IMR-90 (cell line): ENCODE results near the gene TMEM184B. TPM values are rescaled to one million over a fixed set of nuclear protein-coding genes. Genes with fewer than 3 reads are reported as not detected.
A peak's percentile ranks its signal among the peaks of the same experiment; 100 is the strongest.

ENCODE experiments used
- ATAC-seq: fragments of 200-7000 bp; cut with Tn5 transposase; 2 replicates; pipeline ENCODE4 v1.9.1; 2020; ENCODE audit warnings: low read depth, mild to moderate bottlenecking, moderate library complexity
- BruUV-seq: library from RNA; stranded (reverse); fragments of 400-500 nt; replicated peaks from 2 replicates; lab custom pipeline; 2021; lab: Mats Ljungman, UMichigan
- CTCF ChIA-PET: fragments of 300-600 bp; formaldehyde crosslinking; extraction: SDS; loops from one replicate; lab custom pipeline; 2021; ENCODE audit warnings: antibody characterized with exemption; lab: Yijun Ruan, JAX
- POLR2A ChIA-PET: fragments of 300-600 bp; sonication (Branson Sonifier 250); formaldehyde crosslinking; loops from one replicate; lab custom pipeline; 2022; ENCODE audit warnings: antibody characterized with exemption; ENCODE audit not compliant: unreplicated experiment; lab: Charles Lee
- DNase-seq: peaks from one replicate; pipeline ENCODE4 v3.0.0; 2013
- H2AFZ ChIP-seq: replicated peaks from 2 replicates; pipeline ENCODE3; 2013; ENCODE audit warnings: low read length, mild to moderate bottlenecking; ENCODE audit not compliant: poor library complexity
- H2AK5ac ChIP-seq: 2 replicates; pipeline ENCODE4 v1.6.1; 2013; ENCODE audit warnings: low read depth, low read length, inconsistent platforms
- H2AK9ac ChIP-seq: replicated peaks from 2 replicates; pipeline ENCODE3; 2013; ENCODE audit warnings: mild to moderate bottlenecking, low read depth, low read length, moderate library complexity; ENCODE audit not compliant: poor library complexity
- H2BK120ac ChIP-seq: 2 replicates; pipeline ENCODE4 v1.6.1; 2013; ENCODE audit warnings: low read depth, low read length, inconsistent platforms
- H2BK15ac ChIP-seq: 3 replicates; pipeline ENCODE4 v1.6.1; 2013; ENCODE audit warnings: low read depth, low read length, inconsistent platforms
- H2BK20ac ChIP-seq: 2 replicates; pipeline ENCODE4 v1.6.1; 2013; ENCODE audit warnings: low read depth, mild to moderate bottlenecking, inconsistent platforms, low read length, moderate library complexity
- H2BK5ac ChIP-seq: 2 replicates; pipeline ENCODE4 v1.6.1; 2013; ENCODE audit warnings: mild to moderate bottlenecking, low read depth, low read length, inconsistent platforms; ENCODE audit not compliant: poor library complexity, severe bottlenecking
- H3K14ac ChIP-seq: replicated peaks from 2 replicates; pipeline ENCODE4 v1.6.1; 2013; ENCODE audit warnings: low read depth, low read length, inconsistent platforms
- H3K18ac ChIP-seq: 2 replicates; pipeline ENCODE4 v1.6.1; 2013; ENCODE audit warnings: low read depth, low read length, control low read depth
- H3K23ac ChIP-seq: 2 replicates; pipeline ENCODE4 v1.6.1; 2013; ENCODE audit warnings: low read depth, low read length, inconsistent platforms
- H3K27ac ChIP-seq: 2 replicates; pipeline ENCODE4 v1.5.1; 2013; ENCODE audit warnings: mild to moderate bottlenecking, control low read depth, low read length; ENCODE audit not compliant: insufficient read depth
- H3K27me3 ChIP-seq: 2 replicates; pipeline ENCODE4 v1.6.1; 2013; ENCODE audit warnings: low read length; ENCODE audit not compliant: control insufficient read depth, insufficient read depth
- H3K36me3 ChIP-seq: 2 replicates; pipeline ENCODE4 v1.6.1; 2013; ENCODE audit warnings: low read length, mixed read lengths; ENCODE audit not compliant: control insufficient read depth, insufficient read depth
- H3K4ac ChIP-seq: 2 replicates; pipeline ENCODE4 v1.6.1; 2013; ENCODE audit warnings: low read depth, low read length, inconsistent platforms
- H3K4me1 ChIP-seq: 2 replicates; pipeline ENCODE4 v1.6.1; 2013; ENCODE audit warnings: low read length, mixed read lengths; ENCODE audit not compliant: control insufficient read depth, insufficient read depth
- H3K4me2 ChIP-seq: 2 replicates; pipeline ENCODE4 v1.6.1; 2013; ENCODE audit warnings: low read depth, mild to moderate bottlenecking, control low read depth, low read length, moderate library complexity
- H3K4me3 ChIP-seq: 2 replicates; pipeline ENCODE4 v1.5.1; 2013; ENCODE audit warnings: low read depth, mild to moderate bottlenecking, control low read depth, low read length, moderate library complexity; ENCODE audit not compliant: insufficient read depth
- H3K56ac ChIP-seq: 2 replicates; pipeline ENCODE4 v1.6.1; 2013; ENCODE audit warnings: low read length, inconsistent platforms; ENCODE audit not compliant: insufficient read depth; ENCODE audit errors: extremely low read depth
- H3K79me1 ChIP-seq, 2 experiments: 2 replicates each; pipeline ENCODE4 v1.6.1; 2013; ENCODE audit warnings: low read length in 2 of 2, inconsistent platforms in 1 of 2, low read depth in 1 of 2
- H3K9ac ChIP-seq: 2 replicates; pipeline ENCODE4 v1.6.1; 2013; ENCODE audit warnings: low read depth, low read length, control low read depth
- H3K9me1 ChIP-seq: 2 replicates; pipeline ENCODE4 v1.6.1; 2013; ENCODE audit warnings: low read length, inconsistent platforms; ENCODE audit not compliant: insufficient read depth
- H3K9me3 ChIP-seq: 2 replicates; pipeline ENCODE4 v1.6.1; 2013; ENCODE audit warnings: low read length; ENCODE audit not compliant: control insufficient read depth, insufficient read depth
- H4K20me1 ChIP-seq: 2 replicates; pipeline ENCODE4 v1.6.1; 2013; ENCODE audit warnings: low read length, inconsistent platforms; ENCODE audit not compliant: insufficient read depth
- H4K5ac ChIP-seq: 2 replicates; pipeline ENCODE4 v1.6.1; 2013; ENCODE audit warnings: mild to moderate bottlenecking, low read depth, low read length, control low read depth
- H4K8ac ChIP-seq, 2 experiments: 2 replicates each; pipeline ENCODE4 v1.6.1; 2013; ENCODE audit warnings: low read depth in 2 of 2, low read length in 2 of 2, control low read depth in 1 of 2, inconsistent platforms in 1 of 2
- H4K91ac ChIP-seq: 2 replicates; pipeline ENCODE4 v1.6.1; 2013; ENCODE audit warnings: low read depth, low read length, inconsistent platforms; ENCODE audit not compliant: insufficient read depth
- FOS ChIP-seq: fragments of 150-350 bp; IDR thresholded peaks from 2 replicates; pipeline ENCODE4 v1.6.1; 2016; ENCODE audit warnings: low read depth, low read length
- MAZ ChIP-seq: IDR thresholded peaks from 2 replicates; pipeline ENCODE4 v1.6.1; 2012; ENCODE audit warnings: low read depth, mild to moderate bottlenecking, low read length, improper control_type of control experiment, moderate library complexity, borderline replicate concordance
- NFE2L2 ChIP-seq: fragments of 150-350 bp; IDR thresholded peaks from 2 replicates; pipeline ENCODE4 v1.6.1; 2016; ENCODE audit warnings: low read depth, mild to moderate bottlenecking, low read length
- POLR2A ChIP-seq: IDR thresholded peaks from 2 replicates; pipeline ENCODE4 v1.6.1; 2012; ENCODE audit warnings: mild to moderate bottlenecking, low read depth, low read length
- RCOR1 ChIP-seq: IDR thresholded peaks from 2 replicates; pipeline ENCODE4 v1.6.1; 2012; ENCODE audit warnings: mild to moderate bottlenecking, low read length, improper control_type of control experiment; ENCODE audit not compliant: insufficient replicate concordance
- SMC3 ChIP-seq: fragments of 150-350 bp; IDR thresholded peaks from 2 replicates; pipeline ENCODE4 v1.6.1; 2016; ENCODE audit warnings: low read depth, mild to moderate bottlenecking, antibody characterized with exemption, low read length, moderate library complexity
- WGBS, 2 experiments: methylation state at CpG; one replicate each; pipeline versions ENCODE4 v1.1.5 to v1.1.7; 2013; ENCODE audit warnings: missing lambda C conversion rate in 2 of 2; ENCODE audit not compliant: insufficient read length in 1 of 2; ENCODE audit errors: extremely low coverage in 2 of 2; 5-methylcytosine and 5-hydroxymethylcytosine counted together
- dilution Hi-C: fragments of 300-500 bp; cut with HindIII; formaldehyde crosslinking; loops from one replicate; pipeline ENCODE4 v1.14.3; 2018; ENCODE audit warnings: low sequenced_read_pairs; ENCODE audit not compliant: unreplicated experiment
- in situ Hi-C: fragments of 300-500 bp; cut with MboI; formaldehyde crosslinking; loops from 3 replicates; pipeline ENCODE4 v1.14.3; 2019; ENCODE audit warnings: low sequenced_read_pairs, inconsistent platforms, mixed read lengths
- intact Hi-C: fragments of 100-400 bp; cut with micrococcal nuclease; formaldehyde crosslinking; loops from 2 replicates; pipeline ENCODE4 v1.10.0; 2022
- polyA plus RNA-seq, 3 experiments: library from polyadenylated mRNA; depleted of rRNA; stranded (reverse); fragments of >200 nt; gene quantifications; 2 replicates each; pipeline ENCODE4 v1.2.3, GENCODE V29; 2012; ENCODE audit warnings: low replicate concordance in 1 of 3
- total RNA-seq: library from RNA; depleted of rRNA; stranded (reverse); fragments of >200 nt; gene quantifications from 2 replicates; pipeline ENCODE4 v1.2.3, GENCODE V29; 2012
- TF ChIP-seq, protein P1 (sequence below): fragments of 150-350 bp; IDR thresholded peaks from 2 replicates; pipeline ENCODE4 v1.6.1; 2017; ENCODE audit warnings: mild to moderate bottlenecking, antibody characterized with exemption, low read length, low read depth
- TF ChIP-seq, protein P2 (sequence below): conservative IDR thresholded peaks from 2 replicates; pipeline ENCODE4 v1.5.1; 2012; ENCODE audit warnings: mild to moderate bottlenecking, low read depth, low read length, improper control_type of control experiment
- TF ChIP-seq, protein P3 (sequence below): fragments of 150-350 bp; IDR thresholded peaks from 2 replicates; pipeline ENCODE4 v1.6.1; 2016; ENCODE audit warnings: low read depth, mild to moderate bottlenecking, low read length, moderate library complexity, borderline replicate concordance

The TMEM184B gene
- total and polyA plus RNA-seq, 2 of the 4 experiments (the other 2 are of a cell fraction): 9.1 to 81.1 TPM

DNA sequence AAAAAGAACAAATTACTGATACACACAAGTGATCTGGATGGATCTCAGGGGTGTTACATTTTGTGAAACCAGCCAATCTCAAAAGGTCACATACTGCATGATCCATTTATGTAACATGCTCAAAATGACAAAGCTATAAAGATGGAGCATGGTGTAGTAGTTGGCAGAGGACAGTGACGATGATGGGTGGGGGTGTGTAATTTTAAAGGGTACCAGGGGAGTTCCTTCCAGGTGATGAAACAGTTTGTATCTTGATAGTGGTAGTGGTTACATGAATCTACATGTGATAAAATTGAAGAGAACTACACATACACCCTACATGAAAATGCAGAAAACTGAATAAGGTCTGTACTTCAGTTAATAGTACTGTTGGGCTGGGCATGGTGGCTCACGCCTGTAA, 17.1 kb downstream of the TMEM184B start:
- no peak overlapping the region for H2BK15ac ChIP-seq
- no peak overlapping the region for H4K8ac ChIP-seq
- peaks cover 23% of the 10 kb centered on the region for H3K4me1 ChIP-seq
- H3K79me1 ChIP-seq: peaks cover 26 to 80% of the 10 kb centered on the region in 2 experiments
- no peak overlapping the region for H3K56ac ChIP-seq
- no peak overlapping the region for H2AK5ac ChIP-seq
- dilution Hi-C loops: no loop called here
- in situ Hi-C loops: no loop called here
- H2AK9ac ChIP-seq: no peak overlapping the region
- no peak overlapping the region for H2BK5ac ChIP-seq
- no peak overlapping the region for H3K4me2 ChIP-seq
- no peak overlapping the region for H3K18ac ChIP-seq
- H2AFZ ChIP-seq: no peak overlapping the region
- H3K4me3 ChIP-seq: no peak overlapping the region
- H4K20me1 ChIP-seq: peaks cover 70% of the 10 kb centered on the region
- no peaks in the 10 kb centered on the region for H3K36me3 ChIP-seq
- no peak overlapping the region for H4K91ac ChIP-seq
- H3K27ac ChIP-seq: no peak overlapping the region
- intact Hi-C loops: no loop called here
- no CpG with 5 or more reads among the region's 2 CpGs for whole genome bisulfite sequencing, 2 experiments
- DNase-seq (no peak), ATAC-seq (no peak)
- H3K9me1 ChIP-seq: peaks cover 34% of the 10 kb centered on the region
- H3K23ac ChIP-seq: peak overlapping the region; percentile 58; the same call in 1 of the 2 replicates
- ChIA-PET POLR2A (no interaction called here), CTCF (no interaction called here)
- no peaks in the 10 kb centered on the region for H3K27me3 ChIP-seq
- no peak overlapping the region for H4K5ac ChIP-seq
- TF ChIP-seq RCOR1: no peak
- TF ChIP-seq, protein P1, sequence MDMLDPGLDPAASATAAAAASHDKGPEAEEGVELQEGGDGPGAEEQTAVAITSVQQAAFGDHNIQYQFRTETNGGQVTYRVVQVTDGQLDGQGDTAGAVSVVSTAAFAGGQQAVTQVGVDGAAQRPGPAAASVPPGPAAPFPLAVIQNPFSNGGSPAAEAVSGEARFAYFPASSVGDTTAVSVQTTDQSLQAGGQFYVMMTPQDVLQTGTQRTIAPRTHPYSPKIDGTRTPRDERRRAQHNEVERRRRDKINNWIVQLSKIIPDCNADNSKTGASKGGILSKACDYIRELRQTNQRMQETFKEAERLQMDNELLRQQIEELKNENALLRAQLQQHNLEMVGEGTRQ: no peak
- TF ChIP-seq, protein P2, sequence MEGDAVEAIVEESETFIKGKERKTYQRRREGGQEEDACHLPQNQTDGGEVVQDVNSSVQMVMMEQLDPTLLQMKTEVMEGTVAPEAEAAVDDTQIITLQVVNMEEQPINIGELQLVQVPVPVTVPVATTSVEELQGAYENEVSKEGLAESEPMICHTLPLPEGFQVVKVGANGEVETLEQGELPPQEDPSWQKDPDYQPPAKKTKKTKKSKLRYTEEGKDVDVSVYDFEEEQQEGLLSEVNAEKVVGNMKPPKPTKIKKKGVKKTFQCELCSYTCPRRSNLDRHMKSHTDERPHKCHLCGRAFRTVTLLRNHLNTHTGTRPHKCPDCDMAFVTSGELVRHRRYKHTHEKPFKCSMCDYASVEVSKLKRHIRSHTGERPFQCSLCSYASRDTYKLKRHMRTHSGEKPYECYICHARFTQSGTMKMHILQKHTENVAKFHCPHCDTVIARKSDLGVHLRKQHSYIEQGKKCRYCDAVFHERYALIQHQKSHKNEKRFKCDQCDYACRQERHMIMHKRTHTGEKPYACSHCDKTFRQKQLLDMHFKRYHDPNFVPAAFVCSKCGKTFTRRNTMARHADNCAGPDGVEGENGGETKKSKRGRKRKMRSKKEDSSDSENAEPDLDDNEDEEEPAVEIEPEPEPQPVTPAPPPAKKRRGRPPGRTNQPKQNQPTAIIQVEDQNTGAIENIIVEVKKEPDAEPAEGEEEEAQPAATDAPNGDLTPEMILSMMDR: no peak
- no peak for TF ChIP-seq MAZ
- TF ChIP-seq, protein P3, sequence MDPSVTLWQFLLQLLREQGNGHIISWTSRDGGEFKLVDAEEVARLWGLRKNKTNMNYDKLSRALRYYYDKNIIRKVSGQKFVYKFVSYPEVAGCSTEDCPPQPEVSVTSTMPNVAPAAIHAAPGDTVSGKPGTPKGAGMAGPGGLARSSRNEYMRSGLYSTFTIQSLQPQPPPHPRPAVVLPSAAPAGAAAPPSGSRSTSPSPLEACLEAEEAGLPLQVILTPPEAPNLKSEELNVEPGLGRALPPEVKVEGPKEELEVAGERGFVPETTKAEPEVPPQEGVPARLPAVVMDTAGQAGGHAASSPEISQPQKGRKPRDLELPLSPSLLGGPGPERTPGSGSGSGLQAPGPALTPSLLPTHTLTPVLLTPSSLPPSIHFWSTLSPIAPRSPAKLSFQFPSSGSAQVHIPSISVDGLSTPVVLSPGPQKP: no peak
- no peak for TF ChIP-seq NFE2L2
- TF ChIP-seq FOS: no peak
- no peak for TF ChIP-seq SMC3
- TF ChIP-seq POLR2A: no peak
- no peak overlapping the region for H3K4ac ChIP-seq
- H3K9me3 ChIP-seq: no peaks in the 10 kb centered on the region
- H2BK20ac ChIP-seq: no peak overlapping the region
- H2BK120ac ChIP-seq: no peak overlapping the region
- no peak overlapping the region for H3K14ac ChIP-seq
- H3K9ac ChIP-seq: no peak overlapping the region
- BruUV-seq: no TSS peak
